ENCODE data around the gene MAD1L1.

MAD1L1 gene

DNA sequence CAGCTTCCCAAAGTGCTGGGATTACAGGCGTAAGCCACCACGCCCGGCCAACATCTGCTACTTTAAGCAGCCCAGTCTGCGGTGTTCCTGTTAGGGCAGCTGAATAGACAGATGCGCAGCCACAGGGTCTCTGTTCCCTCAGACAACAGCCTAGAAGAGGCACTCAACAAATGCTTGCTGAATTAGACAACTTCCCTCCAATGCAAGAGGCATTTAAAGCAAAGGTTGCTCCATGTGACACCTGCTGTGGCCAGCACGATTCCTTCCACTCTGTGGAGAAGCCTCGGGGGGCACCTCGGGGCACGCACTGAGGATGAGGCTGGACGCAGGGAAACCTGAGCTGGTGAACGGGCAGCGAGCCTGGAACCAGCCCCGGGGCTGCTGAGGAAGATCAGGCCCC is 237.8 kb downstream of the MAD1L1 start:
- no peak for DNase-seq

DNA sequence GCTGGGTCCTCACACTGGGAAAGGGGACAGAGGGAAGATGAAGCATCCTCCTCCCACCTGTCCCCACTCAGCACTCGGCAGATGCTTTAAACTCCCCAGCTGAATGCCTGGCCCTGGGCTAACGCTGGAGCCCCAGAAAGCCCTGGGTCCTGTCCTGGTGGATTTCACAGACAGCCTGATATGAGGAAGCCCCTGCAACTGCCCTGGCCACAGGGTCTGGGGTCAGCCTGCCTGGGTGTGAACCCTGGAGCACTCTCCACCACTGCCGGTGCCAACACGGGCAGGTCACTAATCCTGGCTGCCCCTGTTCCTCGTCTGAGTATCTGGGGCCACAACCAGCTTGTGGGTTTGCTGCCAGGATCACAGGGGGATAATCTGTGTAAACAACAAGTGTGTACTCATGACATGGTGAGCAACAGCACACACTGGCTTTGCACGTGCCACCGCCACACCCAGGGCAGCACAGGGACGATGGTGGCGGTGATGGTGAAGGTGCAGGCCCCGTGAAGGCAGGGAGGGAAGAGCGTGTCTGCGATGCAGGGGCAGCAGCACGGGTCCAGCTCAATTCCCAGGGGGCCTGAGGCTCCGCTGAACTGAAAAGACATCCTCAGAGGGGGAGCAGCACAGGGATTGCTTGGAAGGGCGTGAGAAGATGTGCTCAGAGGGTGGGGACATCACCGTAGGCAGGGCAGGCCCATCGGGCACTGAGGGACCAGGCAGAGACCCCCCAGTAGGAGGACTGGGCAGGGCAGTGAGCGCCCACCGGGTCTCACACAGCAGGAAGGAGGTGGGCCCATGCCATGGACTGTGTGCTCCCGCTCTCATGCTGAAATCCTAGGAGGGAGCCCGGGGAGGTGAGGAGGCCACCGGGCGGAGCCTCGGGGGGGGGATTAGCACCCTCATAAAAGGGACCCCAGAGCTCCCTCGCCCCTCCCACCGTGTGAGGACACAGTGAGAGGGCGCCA is 238.7 kb downstream of the MAD1L1 start:
- no peak for DNase-seq

DNA sequence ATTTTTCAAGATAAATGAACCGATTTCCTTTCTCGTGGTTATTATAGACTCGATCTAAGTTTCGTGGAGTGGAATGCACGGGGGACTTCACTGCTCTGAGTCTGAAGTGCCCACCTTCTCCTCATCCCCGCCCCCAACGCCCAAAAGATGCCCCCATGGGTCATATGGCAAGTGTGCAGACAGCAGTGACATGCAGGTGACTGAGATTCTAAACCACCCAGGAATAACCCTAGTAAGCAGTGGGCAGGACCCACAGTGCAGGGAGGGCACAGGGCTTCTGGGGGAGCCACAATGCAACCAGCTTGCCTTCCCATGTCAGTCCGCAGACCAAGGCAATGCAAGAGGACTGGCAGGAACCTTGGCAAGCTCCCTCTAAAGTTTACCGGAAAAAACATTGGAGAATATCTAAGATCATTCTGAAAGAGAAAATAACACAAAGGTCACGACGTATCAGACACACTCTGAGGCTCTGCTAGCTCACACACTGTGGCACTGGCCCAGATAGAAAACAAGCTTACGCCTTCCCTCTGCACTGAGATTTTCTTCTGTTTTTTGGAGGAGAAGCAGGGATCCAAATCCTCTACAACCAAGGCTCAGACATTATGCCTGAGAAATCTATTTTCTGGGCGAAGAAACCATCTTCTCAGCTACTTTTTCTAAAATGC is 239.6 kb downstream of the MAD1L1 start:
- DNase-seq, result no peak

DNA sequence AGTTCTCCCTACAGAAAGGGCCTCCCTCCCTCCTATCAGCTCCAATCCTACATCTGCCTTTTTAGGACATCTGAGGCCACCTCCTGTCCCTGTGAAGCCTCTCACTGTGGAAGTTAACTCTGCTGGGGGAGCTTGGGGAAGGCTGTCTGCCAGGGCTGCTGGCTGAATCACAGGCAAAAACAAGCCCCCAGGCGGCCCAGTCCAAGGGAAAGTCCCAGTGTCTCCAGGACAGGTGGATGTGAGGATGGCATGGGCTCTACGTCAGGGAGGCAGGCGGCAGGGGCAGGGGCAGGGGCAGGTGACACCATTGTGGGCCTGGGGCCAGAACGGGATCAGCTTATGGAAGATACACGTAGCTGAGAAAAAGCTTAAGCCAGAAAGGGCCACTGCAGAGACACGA is 240.2 kb downstream of the MAD1L1 start:
- DNase-seq, result no peak

DNA sequence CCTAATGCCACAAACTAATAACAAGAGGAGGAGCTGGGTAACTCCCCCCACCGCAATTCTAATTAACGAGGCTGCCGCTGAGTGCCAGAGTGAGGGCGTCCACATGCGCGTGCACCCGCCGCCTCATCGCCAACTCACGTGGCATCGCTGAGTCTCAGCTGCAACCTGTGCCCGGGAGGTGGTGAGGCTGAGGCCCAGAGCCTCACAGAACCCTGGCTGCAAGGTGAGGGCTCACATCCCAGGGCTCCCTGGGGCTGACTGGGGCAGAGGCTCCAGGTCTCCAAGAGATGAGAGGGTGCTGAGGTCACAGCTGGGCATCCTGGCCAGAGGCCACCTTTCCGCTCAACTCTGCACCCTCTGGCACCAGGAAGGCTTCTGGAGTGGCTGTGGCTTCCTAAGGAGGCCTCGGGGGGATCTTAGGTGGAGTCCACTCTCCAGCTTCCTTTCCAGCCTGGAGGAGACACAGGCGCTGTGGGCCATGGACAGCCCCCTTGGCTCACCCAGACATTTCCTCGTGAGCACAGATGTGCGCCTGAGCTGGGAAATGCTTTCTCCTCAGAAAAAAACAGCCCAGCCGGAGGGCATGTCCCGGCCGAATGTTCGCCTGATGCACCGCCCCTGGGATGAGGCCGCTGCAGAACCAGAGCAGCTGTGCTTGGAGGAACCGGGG is 242.6 kb downstream of the MAD1L1 start:
- no peak for DNase-seq

DNA sequence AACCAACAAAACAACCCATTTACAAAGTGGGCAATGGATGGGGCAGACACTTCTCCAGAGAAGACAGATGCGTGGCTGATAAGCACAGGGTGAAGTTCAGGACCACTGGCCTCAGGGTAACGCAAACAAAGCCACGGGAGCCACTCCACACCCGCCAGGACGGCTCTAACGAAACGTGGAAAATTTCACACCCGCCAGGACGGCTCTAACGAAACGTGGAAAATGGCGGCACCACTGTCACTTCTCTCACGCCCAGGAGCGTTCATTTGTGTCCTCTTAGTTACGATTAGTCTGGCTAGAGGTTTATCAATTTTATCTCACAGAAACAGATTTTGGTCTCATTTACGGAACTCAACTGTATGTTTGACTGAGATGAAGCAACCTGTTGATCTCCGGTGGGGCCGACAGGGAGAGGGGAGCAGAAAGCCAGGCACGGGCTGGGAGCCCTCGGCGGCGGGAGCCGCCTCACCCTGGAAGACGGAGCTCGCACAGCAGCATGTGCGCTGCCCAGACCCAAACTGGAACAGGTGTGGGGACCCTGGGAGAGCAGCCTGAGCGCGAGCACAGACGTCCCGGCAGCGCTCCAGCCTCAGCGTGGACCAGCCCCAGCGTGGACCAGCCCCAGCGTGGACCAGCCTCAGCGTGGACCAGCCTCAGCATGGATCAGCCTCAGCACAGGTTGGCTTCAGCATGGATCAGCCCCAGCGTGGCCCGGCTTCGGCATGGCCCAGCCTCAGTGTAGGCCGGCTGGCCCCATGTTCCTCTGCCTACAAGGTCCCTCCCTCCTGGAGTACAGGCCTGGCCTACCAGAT is 243.5 kb downstream of the MAD1L1 start:
- no peak for DNase-seq

DNA sequence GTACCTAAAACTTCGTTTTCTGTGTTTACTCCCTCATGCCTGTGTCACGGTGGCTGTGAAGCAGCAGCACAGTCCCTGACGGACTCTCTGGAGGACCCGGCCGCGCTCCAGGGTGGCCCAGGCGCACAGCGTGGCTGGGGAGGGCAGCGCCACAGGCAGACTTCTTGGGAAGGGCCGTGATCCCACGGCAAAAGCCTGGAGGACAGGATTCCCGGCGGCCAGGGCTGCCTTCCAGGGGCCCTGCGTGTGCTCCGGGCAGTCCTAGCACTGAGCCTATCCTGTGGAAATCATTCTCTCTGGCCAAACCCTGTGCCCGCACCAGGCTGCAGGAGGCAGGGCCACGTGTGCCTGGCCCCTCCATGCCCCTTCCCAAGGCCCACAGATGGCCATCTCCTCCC is 244.2 kb downstream of the MAD1L1 start:
- DNase-seq, result no peak

DNA sequence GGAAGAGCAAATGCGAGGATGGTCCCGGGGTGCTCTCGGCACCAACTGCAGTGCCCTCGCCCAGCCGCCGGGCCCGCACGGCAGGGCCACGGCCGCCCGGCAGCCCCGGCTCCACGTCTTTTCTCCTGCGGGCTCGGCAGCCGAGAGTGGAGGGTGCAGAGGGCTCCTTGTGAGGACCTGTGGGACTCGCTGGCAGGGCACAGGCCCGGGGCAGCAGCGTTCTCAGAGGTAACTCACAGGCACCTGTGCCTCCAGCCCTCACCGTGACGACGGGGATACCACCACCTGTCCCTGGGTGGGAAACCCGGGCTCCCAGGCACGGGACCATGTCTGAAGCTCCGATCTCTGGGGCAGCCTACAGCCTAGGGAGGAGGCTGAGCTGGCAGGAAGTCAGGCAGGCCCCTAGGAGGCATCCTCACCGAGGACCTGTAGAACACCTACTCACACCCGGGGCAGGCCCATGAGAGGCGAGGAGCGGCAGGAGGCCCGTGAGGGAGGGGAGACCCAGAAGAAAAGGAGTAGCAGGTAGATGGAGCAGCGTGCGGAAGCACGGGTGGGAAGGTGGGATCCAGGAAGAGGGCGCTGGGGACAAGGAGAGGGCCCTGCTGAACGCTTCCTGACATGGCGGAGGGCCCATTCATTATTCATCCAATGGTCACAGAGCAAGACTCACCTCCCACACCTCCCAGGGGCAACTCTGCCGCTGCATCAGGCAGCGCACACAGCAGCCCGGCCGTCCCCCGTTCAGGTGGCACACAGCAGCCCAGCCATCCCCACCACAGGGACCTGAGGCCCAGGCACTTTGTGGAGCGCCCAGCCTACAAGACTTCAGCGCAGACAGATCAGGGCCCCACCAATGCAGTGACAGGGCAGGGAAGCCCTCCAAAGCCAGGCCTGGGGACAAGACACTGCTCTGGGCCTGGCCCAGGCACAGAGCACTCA is 244.9 kb downstream of the MAD1L1 start:
- DNase-seq, result no peak

DNA sequence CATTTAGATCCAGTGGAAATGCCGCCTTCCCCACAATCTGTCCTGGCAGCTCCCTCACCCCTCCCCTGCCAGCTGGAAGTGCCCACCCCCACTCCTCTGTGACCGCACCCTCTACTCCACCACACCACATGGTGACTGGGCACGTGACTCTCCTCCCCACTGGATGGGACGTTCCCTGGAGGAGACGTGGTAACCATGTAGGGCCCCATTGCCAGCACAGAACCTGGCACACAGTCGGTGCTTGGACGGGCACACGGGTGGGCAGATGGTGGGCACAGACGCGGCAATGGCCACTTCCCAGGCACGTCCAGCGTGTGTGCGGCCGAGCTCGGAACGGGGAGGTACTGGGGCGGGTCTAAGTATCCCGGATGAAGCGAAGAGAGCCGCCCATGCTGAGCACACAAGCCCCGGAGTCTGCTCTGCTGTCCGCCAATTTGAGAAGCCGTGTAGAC is 245.6 kb downstream of the MAD1L1 start:
- no peak for DNase-seq

DNA sequence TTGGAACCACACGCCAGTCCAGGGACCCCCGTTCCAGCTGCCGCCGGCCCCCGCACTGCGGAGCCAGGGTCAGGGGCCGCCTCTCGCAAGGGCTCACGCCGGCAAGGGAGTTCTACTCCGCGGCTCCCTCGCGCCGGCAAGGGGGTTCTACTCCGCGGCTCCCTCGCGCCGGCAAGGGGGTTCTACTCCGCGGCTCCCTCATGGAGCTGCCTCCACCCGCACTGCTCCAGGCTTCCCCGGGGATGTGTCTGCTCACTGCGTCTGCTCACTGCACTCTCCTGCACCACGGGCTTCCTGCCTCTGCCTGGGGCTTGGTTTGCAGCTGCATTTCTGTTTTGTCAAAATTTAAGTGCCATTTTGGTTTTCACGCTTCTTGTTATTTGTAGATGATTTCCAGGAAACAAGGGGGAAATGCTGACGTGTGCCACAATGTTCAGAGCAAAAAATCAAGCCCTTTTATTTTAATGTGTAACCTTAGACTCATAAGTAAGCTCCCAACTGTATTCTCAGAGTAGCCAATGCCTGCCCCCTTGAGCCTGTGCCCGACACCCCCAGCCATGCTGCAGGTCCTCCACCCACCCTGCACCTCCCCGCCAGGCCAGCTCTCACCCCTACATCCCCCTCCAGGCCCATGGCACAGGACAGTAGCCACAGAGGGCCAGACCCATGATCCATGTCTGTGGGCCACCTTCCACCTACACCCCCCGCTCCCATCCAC is 246.2 kb downstream of the MAD1L1 start:
- DNase-seq, result no peak

DNA sequence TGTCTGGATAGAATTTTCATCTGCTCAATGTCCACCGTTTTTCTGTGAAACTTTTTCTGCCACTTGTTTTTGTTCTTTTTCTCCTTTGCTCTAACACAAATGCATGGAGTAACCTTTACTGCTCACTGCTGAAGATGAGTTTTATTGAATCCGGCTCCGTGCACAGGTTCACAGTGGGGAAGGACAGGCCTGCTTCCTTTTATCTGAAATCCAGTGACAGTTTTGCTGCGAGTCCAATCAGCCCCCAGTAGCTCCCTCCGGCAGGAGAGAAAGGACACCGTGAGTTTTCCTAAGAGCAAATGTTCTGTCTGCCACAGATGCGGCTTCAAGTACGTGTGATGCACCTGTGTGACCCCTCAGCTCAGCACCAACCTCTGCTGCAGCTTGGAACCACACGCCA is 246.8 kb downstream of the MAD1L1 start:
- no peak for DNase-seq

DNA sequence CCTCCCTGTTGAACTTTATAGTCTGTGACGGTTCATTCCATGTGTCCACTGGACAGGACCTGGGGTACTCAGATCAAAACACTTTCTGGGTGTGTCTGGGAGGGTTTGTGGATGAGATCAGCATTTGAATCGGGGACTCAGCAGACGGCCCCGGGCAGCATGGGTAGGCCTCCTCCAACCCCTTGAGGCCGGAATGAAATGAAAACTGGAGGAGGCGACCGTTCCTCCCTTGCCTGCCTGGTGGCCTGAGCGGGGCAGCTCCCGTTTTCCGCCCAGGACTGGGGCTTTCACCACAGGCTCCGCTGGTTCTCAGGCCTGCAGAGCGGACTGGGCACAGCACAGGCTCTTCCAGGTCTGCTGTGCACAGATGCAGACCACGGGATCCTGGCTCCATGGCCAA is 247.7 kb downstream of the MAD1L1 start:
- no peak for DNase-seq

DNA sequence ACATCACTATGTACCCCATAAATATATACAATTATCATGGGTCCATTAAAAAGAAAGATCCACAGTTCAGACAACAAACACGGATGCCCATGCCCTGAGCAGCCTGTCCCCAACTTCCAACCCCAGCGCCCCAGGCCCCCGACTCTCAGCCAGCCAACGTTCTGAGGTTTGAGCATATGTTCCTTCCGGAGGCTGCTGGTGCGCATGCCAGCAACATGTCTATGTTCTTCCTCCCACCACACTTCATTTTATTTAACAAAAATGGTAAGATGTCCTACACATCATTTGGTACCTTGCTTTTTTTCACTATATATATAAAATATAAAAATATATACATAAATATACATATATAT is 250.9 kb downstream of the MAD1L1 start:
- DNase-seq, result no peak

DNA sequence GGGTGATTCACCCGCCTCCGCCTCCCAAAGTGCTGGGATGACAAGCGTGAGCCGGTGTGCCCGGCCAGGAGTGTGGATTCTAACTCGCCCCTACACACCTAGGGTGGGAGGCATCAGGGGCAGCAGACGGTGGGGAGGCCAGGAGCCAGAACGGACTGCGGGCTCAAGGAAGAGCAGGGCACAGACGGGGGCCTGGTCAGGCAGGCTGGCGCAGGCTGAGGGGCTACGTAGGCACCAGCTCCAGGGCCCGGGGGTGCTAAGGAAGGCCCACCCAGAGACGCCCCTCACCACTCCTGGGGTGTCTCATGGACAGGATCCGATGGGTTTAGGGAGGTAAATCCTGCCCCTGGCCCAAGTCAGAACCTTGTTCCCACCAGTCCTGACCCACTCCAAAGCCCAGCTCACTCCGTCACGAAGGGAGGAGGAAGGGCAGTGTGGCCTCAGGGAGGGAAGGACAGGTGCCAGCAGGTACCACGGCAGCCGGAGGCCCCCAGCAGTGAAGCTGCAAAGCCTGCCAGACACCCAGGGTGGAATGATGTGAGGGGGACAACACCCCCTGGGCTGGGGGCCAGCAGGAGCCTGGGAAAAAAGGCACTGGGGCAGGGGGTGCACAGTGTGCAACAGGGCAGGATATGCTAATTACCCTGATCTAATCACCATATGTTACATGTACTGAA is 251.4 kb downstream of the MAD1L1 start:
- DNase-seq, result no peak

DNA sequence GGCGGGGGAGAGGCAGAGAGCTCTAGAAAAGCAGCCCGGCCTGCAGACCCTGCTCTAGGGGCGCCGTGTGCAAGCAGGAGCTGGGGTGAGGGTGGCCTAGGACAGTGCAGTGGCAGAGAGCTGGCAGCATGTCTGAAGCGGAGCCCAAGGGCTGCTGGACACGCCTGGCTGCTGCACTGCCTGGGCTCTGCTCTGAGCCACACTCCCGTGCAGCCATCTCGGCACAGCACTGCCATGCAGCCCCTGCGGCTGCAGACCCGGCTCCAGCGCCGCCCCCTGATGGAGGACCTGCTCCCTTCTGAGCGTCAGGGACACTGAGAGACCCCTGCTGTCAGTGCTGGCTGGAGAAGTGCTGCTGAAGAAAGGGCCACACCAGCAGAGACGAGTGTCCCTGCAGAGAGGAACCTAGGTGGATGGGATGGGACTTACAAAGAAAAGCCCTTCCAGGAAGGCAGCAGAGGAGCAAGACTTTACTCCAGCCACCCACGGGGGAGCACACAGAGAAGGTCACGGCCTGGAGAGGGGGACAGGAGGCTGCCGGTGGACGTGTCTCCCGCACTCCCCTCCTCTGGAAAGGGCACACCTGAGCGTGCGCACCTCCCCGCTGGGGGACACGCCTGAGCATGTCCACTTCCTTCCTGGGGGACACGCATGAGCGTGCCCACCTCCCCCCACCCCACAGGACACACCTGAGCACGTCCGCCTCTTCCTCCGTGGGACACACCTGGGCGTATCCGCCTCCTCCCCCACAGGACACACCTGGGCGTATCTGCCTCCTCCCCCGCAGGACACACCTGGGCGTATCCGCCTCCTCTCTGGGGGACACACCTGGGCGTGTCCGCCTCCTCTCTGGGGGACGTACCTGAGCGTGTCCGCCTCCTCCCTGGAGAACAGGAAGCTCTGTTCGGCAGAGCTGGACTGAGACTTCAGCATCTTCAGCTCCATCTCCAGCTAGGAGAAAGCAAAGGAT is 252.9 kb downstream of the MAD1L1 start:
- no peak for DNase-seq

DNA sequence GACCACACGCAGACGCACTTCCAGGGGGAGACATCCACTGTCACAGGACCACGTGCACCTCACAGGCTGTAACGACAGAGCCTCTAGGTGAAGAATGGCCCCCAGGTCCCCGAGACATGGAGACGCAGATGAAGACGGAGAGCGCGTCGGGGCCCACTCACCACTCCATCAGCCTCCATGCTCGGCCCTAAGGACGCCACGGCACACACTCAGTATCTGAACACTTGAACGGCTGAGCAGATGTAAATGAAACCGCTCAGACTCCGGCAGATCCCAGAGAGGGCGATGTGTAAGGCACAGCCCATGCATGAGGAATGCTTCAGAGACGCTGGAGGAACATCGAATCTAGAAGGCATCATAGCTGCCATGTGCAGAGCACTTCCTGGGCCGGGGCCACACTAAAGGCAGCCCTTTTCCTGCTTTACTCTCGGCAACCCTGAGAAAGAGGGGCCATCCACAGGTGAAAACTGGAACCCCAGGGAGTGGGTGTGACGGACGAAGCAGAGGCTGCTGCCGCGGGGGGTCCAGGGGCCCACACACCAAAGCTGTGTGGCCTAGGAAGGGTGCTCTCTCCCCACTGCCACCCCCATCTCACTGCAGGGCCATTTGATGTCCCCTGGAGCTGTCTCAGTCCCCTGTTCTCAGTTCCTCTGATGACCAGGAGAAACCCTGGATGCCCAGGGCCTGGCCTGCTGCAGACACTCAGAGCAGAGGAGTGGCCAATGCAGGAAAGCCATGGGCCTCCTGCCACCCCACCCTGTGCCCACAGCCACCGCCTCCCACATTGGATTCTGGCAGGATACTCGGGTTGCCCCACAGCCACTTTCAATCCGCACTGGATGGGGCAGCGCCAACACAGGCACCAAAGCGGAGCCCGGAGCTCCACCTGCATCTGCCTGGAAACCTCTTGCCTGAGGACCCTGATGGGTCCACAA is 253.8 kb downstream of the MAD1L1 start:
- no peak for DNase-seq

DNA sequence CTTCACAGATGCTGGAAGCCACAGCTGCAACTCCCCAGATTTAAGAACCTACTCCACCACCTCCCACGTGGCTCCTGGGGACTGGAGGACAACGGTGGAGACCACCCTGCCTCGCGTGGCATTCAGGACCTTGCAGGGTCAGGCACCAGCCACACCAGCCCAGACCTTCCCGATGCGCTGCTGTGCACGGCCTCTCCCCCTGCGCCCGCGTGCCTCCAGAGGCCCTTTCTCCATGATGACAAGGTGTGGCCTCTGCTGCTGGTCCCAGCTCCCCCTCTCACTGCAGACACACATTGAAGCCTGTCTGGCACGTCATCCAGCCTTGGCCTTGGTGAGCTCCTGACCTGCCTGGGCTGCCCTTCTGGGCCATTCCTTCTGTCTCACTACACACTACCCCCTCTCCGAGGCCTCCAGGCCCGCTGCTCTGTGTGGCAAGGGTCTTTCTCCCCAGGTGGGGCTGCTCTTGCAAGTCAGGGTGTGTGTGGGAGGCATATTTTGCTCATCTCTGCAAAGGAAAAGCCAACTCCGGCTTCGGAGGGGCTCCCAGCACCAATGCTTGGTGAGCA is 254.8 kb downstream of the MAD1L1 start:
- no peak for DNase-seq

Measured in fibroblast of skin of right biceps (primary cell).